ENCODE results near the gene TRIM42.

TRIM42 gene

GRCh38 chr3:140677764-140678163, at the start of gene TRIM42:
TRIM42 (plus strand) TSS chr3:140678064; CDS start chr3:140678230, 166 bp downstream.
- DNase-seq (ENCODE audit: extremely low read depth in 1 of 2, low read depth in 1 of 2): no peak

DNA sequence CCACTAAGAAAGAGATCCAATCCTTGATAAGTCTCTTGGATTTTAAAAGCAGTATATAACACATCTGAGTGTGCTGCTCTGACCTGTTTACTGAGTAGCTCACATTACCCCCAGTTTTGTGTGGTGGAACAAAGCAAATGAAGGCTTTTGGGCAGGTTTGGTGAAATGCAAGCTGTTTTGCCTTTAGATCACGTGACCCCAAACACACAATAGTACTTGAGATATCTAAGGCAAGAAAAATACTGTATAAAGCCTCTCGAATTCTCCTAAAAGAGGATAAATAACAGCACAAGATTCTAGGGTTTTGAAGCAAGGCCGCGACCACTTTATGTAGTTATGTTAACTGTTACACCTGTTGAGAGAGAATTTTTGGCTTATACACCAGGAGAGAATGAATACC, 49.3 kb upstream of the TRIM42 start:
- no peak for DNase-seq (ENCODE audit: extremely low read depth in 1 of 2, low read depth in 1 of 2)

DNA sequence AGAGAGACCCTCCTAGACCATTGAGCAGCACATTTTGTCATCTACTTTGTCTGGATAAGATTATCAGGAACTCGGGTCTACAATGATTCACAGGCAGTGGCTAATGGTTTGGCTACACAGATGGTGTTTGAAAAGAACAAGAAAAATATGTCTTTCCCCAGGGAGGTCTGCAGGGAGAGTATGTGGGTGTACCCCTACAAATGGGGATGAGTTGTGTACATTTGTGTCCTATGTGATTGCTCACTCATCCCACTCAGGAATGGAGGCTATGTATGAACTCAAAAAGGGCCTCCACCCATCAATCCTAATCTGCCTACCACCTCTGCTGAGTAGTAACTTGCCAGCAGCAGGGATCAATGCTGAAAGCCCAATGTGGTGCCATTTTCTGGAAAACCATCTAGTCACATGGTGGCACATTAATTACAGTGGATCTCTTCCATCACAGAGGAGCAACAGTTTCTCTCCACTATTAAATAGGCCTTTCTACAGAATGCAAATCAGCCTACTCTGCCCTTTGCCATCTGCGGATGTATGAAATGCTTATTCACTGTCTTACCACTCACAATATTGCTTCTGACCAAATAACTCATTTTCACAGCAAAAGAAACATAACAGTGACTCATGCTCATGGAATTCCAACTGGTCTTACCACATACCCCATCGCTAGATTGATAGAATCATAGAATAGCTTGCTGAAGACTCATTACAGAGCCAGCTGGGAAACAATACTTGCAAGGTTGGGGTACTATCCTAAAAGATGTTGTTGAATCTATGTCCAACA, 48.3 kb upstream of the TRIM42 start:
- DNase-seq (ENCODE audit: extremely low read depth in 1 of 2, low read depth in 1 of 2): no peak

GRCh38 chr3:140630366-140630765, 47.5 kb upstream of the TRIM42 start:
- DNase-seq (ENCODE audit: extremely low read depth in 1 of 2, low read depth in 1 of 2): no peak

DNA sequence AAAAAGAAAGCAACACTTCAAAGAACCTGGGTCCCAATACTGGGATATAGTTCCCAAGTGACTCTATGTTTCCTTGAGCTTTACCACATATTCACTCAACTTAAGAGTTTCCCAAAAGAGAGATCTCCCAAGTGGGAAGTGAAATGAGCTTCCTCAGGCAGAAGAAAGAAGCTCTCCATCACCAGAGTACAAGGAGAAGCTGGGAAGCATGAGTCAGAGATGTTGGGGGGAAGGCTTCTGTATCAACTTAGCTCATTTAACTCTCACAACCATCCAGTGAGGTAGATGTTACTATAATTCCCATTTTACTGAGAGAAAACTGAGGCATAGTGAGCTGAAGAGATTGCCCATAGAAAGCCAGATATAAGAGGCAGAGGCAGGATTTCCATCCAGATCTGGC, 47.0 kb upstream of the TRIM42 start:
- DNase-seq (ENCODE audit: extremely low read depth in 1 of 2, low read depth in 1 of 2): no peak

- DNase-seq (ENCODE audit: extremely low read depth in 1 of 2, low read depth in 1 of 2): no peak
Measured at GRCh38 chr3:140635276-140635675, 42.6 kb upstream of the TRIM42 start.

DNA sequence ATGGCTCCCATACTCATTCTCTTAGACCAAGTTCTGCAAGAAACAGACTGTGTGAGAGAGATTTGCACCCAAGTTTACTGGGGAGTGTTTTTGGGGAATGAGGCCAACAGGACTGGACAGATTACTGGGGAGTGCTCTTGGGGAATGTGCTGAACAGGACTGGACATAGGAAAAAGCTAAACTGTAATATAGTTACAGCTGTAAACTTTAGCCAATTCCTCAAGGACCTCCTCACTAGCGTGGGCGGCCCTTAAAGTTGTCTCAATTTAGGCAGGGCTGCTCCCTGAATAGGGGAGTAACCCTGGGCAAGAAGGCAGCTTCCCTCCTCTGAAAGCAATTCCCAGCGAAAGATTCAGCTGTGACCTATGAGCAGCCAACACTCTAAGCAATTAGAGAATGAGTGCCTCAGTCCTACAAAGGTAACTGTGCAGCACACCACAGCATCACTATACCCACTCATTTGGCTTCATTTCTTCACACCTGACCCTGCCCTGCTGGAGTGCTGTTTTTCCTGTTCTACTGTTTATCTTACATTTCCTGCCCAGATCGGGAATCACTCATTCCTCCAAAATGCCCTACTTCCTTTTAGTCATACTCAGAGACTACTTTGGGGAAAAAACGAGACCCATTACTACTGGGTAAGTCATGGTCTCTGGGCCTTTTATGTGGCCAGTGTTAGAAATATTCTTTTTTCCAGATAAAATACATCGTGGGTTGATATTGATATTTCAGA, 41.3 kb upstream of the TRIM42 start:
- DNase-seq (ENCODE audit: extremely low read depth in 1 of 2, low read depth in 1 of 2): no peak

DNA sequence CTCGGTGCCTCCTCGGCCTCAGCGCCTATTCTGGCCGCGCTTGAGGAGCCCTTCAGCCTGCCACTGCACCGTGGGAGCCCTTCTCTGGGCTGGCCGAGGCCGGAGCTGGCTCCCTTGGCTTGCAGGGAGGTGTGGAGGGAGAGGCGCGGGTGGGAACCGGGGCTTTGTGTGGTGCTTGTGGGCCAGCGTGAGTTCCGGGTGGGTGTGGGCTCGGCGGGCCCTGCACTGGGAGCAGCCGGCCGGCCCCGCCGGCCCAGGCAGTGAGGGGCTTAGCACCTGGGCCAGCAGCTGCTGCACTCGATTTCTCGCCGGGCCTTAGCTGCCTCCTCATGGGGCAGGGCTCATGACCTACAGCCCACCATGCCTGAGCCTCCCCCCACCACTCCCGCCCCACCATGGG, 26.6 kb upstream of the TRIM42 start:
- no peak for DNase-seq (ENCODE audit: extremely low read depth in 1 of 2, low read depth in 1 of 2)

- DNase-seq (ENCODE audit: extremely low read depth in 1 of 2, low read depth in 1 of 2): no peak
Measured at GRCh38 chr3:140655678-140656077, 22.2 kb upstream of the TRIM42 start.

GRCh38 chr3:140664111-140664510, 13.8 kb upstream of the TRIM42 start:
- DNase-seq (ENCODE audit: extremely low read depth in 1 of 2, low read depth in 1 of 2): no peak

GRCh38 chr3:140682586-140682985, 4.7 kb downstream of the TRIM42 start:
- DNase-seq (ENCODE audit: extremely low read depth in 1 of 2, low read depth in 1 of 2): no peak

GRCh38 chr3:140686128-140686527, 8.3 kb downstream of the TRIM42 start:
- no peak for DNase-seq (ENCODE audit: extremely low read depth in 1 of 2, low read depth in 1 of 2)

GRCh38 chr3:140686948-140687347, 9.1 kb downstream of the TRIM42 start:
- no peak for DNase-seq (ENCODE audit: extremely low read depth in 1 of 2, low read depth in 1 of 2)

- DNase-seq (ENCODE audit: extremely low read depth in 1 of 2, low read depth in 1 of 2): no peak
Measured at GRCh38 chr3:140695361-140696061, 17.6 kb downstream of the TRIM42 start.

GRCh38 chr3:140699516-140700231, 21.8 kb downstream of the TRIM42 start:
- DNase-seq (ENCODE audit: extremely low read depth in 1 of 2, low read depth in 1 of 2): no peak

GRCh38 chr3:140702281-140702680, 24.4 kb downstream of the TRIM42 start:
- DNase-seq (ENCODE audit: extremely low read depth in 1 of 2, low read depth in 1 of 2): no peak

GRCh38 chr3:140703496-140703895, 25.6 kb downstream of the TRIM42 start:
- DNase-seq (ENCODE audit: extremely low read depth in 1 of 2, low read depth in 1 of 2): no peak

- DNase-seq (ENCODE audit: extremely low read depth in 1 of 2, low read depth in 1 of 2): no peak
Measured at GRCh38 chr3:140704733-140705132, 26.9 kb downstream of the TRIM42 start.

DNA sequence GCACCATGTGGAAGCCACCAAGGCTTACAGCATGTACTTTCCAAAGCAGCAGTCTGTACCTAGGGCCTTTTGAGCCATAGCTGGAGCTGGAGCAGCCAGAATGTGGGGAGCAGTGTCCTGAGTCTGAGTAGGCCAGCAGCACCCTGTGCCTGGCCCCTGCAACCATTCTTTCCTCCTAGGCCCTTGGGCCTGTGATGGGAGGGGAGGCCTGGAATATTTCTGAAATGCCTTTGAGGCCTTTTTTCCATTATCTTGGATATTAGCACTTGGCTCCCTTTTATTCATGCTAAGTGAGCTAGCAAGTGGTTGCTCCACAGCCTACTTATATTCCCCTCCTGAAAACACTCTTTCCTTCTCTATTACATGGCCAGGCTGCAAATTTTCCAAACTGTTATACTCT, 28.1 kb downstream of the TRIM42 start:
- no peak for DNase-seq (ENCODE audit: extremely low read depth in 1 of 2, low read depth in 1 of 2)

DNA sequence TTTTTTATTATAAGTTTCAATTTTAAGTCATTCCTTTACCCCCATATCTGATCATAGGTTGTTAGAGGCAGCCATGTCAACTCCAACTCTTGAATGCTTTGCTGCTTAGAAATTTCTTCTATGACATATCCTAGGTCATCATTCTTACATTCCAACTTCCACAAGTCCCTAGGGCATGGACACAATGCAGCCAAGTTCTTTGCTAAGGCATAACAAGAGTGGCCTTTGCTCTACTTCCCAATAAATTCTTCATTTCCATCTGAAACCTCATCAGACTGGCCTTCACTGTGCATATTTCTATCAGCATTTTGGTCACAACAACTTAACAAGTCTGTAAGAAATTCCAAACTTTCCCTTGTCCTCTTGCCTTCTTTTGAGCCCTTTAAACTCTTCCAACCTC, 28.5 kb downstream of the TRIM42 start:
- no peak for DNase-seq (ENCODE audit: extremely low read depth in 1 of 2, low read depth in 1 of 2)

DNA sequence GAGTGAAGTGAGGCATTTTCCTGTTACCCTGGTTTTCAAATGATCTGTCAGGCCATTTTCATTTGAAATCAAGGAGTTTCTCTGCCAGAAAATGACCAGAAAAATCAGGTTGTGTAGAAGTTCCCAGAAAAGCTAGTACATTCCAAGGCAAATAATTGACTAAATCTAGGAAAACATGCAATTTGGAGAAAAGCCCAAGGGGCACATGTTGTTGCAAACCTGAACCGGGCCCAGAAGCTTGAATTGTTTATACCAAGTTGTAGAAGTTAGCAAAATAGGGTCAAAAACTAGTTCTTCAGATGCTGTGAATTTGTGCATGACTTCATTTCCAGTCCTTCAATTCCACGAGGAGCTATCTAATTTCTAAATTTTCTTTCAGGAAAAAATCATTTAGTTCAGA, 31.0 kb downstream of the TRIM42 start:
- DNase-seq (ENCODE audit: extremely low read depth in 1 of 2, low read depth in 1 of 2): no peak

Data from activated CD8-positive, alpha-beta memory T cell treated with anti-CD3 and anti-CD28 coated beads for 1 hour (primary cell).